Esophagus (tissue), 2 donors: ENCODE measurements around the gene SMAD4. TPM values are rescaled to one million over a fixed set of nuclear protein-coding genes. Genes with fewer than 3 reads are reported as not detected.
"Not testable (repeated sequence)": the region's sequence is repeated elsewhere in the genome, so short reads cannot be mapped to it uniquely, and the experiment has no call there.

ENCODE experiments used
- H3K27ac ChIP-seq, 2 donors: one replicate each; pipeline ENCODE4 v1.5.1; 2013; ENCODE audit warnings: low read depth in 2 of 2, mild to moderate bottlenecking in 2 of 2, inconsistent platforms in 1 of 2, low read length in 1 of 2, moderate library complexity in 1 of 2
- H3K27me3 ChIP-seq, 2 donors: one replicate each; pipeline ENCODE4 v1.6.1; 2013; ENCODE audit warnings: low read length in 2 of 2, control low read depth in 1 of 2, mild to moderate bottlenecking in 1 of 2; ENCODE audit not compliant: insufficient read depth in 2 of 2, control insufficient read depth in 1 of 2
- H3K36me3 ChIP-seq, 2 donors: one replicate each; pipeline ENCODE4 v1.6.1; 2013; ENCODE audit warnings: low read length in 1 of 2; ENCODE audit not compliant: control insufficient read depth in 2 of 2, insufficient read depth in 2 of 2
- H3K4me1 ChIP-seq, 2 donors: one replicate each; pipeline ENCODE4 v1.6.1; 2013; ENCODE audit warnings: low read length in 1 of 2; ENCODE audit not compliant: control insufficient read depth in 2 of 2, insufficient read depth in 2 of 2
- H3K4me3 ChIP-seq, 2 donors: one replicate each; pipeline ENCODE4 v1.5.1; 2013; ENCODE audit warnings: low read length in 2 of 2, mild to moderate bottlenecking in 2 of 2, low read depth in 1 of 2, moderate library complexity in 1 of 2
- H3K9me3 ChIP-seq, 2 donors: one replicate each; pipeline ENCODE4 v1.6.1; 2013; ENCODE audit warnings: mild to moderate bottlenecking in 2 of 2, low read depth in 1 of 2, low read length in 1 of 2, moderate library complexity in 1 of 2; ENCODE audit not compliant: control insufficient read depth in 2 of 2, insufficient read depth in 1 of 2
- WGBS, 2 donors: extraction: QIAGEN DNeasy Blood & Tissue Kit; methylation state at CpG; one replicate each; pipeline ENCODE4 v1.1.7; 2013; 5-methylcytosine and 5-hydroxymethylcytosine counted together
- polyA plus RNA-seq, 2 donors: library from polyadenylated mRNA; stranded (reverse); fragments of 200-250 nt; gene quantifications; one replicate each; pipeline ENCODE4 v1.2.3, GENCODE V29; 2013
- donor health status: healthy with polysubstance abuse.
- donor health status: Bipolar disorder and iron deficiency.

SMAD4 gene
- polyA plus RNA-seq, 2 donors: 6.1 to 16.3 TPM

DNA sequence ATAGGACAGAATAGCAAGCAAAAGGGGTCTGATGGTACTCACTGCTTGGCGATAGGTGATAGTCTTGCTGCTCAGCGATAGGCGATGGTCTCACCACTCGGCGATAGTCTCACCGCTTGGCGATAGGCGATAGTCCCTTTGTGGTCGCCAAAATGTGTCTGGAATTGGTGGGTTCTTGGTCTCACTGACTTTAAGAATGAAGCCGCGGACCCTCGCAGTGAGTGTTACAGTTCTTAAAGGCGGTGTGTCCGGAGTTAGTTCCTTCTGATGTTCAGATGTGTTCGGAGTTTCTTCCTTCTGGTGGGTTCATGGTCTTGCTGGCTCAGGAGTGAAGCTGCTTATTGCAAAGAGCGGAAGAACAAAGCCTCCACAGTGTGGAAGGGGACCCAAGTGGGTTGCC, 90.0 kb downstream of the SMAD4 start:
- 97% methylated on average over 16 of the region's 16 CpGs for WGBS, 2 donors
- not testable (repeated sequence) for H3K36me3 ChIP-seq, H3K9me3 ChIP-seq, H3K4me1 ChIP-seq, H3K4me3 ChIP-seq, H3K27ac ChIP-seq, H3K27me3 ChIP-seq

DNA sequence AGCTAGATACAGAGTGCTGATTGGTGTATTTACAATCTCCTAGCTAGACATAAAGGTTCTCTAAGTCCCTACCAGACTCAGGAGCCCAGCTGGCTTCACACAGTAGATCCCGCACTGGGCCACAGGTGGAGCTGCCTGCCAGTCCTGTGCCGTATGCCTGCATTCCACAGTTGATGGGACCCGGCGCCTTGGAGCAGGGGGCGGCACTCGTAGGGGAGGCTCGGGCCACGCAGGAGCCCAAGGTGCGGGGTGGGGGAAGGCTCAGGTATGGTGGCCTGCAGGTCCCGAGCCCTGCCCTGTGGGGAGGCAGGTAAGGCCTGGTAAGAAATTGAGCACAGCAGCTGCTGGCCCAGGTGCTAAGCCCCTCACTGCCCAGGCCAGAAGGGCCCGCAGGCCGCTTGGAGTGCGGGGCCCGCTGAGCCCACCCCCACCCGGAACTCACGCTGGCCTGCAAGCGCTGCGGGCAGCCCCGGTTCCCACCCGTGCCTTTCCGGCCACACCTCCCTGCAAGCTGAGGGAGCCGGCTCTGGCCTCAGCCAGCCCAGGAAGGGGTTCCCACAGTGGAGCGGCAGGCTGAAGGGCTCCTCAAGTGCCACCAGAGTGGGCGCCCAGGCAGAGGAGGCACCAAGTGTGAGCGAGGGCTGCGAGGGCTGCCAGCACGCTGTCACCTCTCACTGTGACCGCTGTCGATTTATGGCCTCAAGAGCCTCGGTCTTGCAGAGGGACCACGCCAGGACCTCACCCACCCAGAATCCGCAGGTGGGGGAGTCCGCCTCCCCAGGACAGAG, 91.0 kb downstream of the SMAD4 start:
- Histone ChIP-seq H3K36me3 (no peaks in the 10 kb centered on the region), H3K27me3 (no peaks in the 10 kb centered on the region)
- WGBS, 2 donors: 97 to 98% methylated on average over 33 of the region's 33 CpGs

DNA sequence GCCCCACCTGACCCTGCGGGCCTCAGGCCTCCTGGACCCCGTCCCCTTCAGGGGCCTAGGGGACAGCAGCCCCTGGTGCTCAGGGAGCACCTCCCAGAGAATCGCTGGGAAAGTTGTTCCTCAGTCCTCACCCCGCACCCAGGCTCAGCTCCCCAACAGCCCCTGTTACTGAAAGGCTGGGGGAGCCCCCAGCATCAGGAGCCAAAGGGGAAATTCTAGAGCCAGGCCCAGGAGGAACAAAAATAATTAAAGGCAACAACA, 91.5 kb downstream of the SMAD4 start:
- 88 to 93% methylated on average over 4 of the region's 4 CpGs for WGBS, 2 donors
- H3K36me3 ChIP-seq: no peaks in the 10 kb centered on the region
- no peaks in the 10 kb centered on the region for H3K27me3 ChIP-seq
- H3K4me1 ChIP-seq: no peaks in the 10 kb centered on the region
- no peak overlapping the region for H3K4me3 ChIP-seq
- peaks cover 0 to 5% of the 10 kb centered on the region in 2 donors for H3K9me3 ChIP-seq
- no peak overlapping the region for H3K27ac ChIP-seq

More for the DNA sequence above, 91.0 kb downstream of the SMAD4 start:
- Histone ChIP-seq H3K27ac (no peak overlapping the region), H3K4me1 (no peaks in the 10 kb centered on the region), H3K4me3 (no peak overlapping the region), H3K9me3 (peaks cover 0 to 5% of the 10 kb centered on the region in 2 donors)

DNA sequence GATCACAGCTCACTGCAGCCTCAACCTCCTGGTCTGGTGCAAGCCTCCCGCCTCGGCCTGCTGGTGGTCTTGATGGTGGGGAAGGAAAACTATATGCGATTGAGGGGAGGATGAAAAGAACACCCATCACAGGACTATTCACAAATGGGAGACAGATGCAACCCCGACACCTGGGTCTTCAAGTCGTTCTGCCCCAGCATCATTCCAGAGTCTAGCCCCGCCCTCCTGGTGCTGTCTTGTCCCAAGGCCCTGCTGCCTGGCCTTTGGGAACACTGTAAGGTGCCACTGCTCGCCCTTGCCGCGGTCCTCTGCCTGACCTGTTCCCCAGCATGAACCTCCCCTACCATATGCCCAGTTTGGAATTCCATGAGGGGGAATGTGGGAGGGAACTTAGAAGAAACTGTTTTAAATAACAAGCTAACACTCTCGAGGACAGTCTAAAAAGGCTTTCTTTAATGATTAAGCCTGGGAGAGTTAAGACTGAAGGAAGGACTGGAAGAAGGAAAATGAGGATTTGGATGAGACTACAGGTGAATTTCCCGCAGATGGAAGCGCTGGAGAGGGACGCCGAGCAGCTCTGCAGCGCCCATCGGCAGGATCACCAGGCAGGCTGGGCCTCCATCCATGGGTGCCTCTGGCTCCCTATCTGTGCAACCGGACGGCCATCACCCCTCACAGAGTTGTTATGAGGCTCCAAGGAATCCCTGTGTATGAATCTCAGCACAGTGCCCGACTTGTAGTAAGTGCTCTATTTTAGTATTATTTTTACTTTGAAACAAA, 92.4 kb downstream of the SMAD4 start:
- H3K27me3 ChIP-seq: no peaks in the 10 kb centered on the region
- H3K36me3 ChIP-seq: no peaks in the 10 kb centered on the region
- 91 to 93% methylated on average over 19 of the region's 19 CpGs for WGBS, 2 donors
- no peaks in the 10 kb centered on the region for H3K4me1 ChIP-seq
- peaks cover 0 to 5% of the 10 kb centered on the region in 2 donors for H3K9me3 ChIP-seq
- H3K4me3 ChIP-seq: no peak overlapping the region
- H3K27ac ChIP-seq: no peak overlapping the region

DNA sequence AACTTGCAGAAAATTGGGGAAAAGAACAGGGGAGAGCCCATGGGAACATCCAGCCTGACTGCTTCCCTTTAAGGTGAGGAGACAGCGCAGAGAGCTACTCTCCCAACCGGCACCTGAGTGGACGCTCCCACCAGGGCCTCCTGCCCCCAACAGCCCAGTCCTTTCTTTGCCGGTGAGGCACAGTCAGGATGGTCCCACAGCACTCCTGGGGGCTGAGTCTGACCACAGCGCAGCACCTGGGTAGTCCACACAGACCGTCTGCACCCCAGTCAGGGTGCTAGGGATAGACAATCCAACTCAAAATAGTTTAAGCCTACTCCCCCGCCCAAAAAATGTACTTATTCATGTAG, 93.0 kb downstream of the SMAD4 start:
- Histone ChIP-seq H3K4me1 (no peaks in the 10 kb centered on the region), H3K27ac (no peak overlapping the region), H3K27me3 (no peaks in the 10 kb centered on the region), H3K9me3 (peaks cover 0 to 5% of the 10 kb centered on the region in 2 donors), H3K4me3 (no peak overlapping the region), H3K36me3 (no peaks in the 10 kb centered on the region)
- WGBS, 2 donors: 92% methylated on average over 7 of the region's 7 CpGs

DNA sequence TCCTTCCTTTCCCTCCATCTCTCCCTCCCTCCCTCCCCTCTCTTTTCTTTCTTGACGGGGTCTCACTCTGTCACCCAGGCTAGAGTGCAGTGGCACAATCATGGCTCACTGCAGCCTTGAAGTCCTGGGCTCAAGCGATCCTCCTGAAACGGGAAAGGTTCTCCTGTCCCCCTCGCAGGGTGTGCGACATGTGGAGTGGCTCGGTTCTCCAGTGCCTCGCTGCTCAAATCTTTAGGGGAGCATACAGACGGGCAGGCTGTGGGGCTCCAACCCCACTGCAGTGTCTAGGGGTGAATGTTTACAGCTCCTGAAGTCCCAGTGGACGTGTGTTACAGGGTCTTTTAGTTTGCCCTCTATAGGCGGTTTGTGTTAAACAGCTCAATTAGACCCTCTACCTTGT, 93.5 kb downstream of the SMAD4 start:
- 89% methylated on average over 10 of the region's 10 CpGs for whole genome bisulfite sequencing, 2 donors
- H3K4me3 ChIP-seq: no peak overlapping the region
- no peaks in the 10 kb centered on the region for H3K4me1 ChIP-seq
- no peaks in the 10 kb centered on the region for H3K36me3 ChIP-seq
- peaks cover 0 to 5% of the 10 kb centered on the region in 2 donors for H3K9me3 ChIP-seq
- H3K27me3 ChIP-seq: no peaks in the 10 kb centered on the region
- H3K27ac ChIP-seq: no peak overlapping the region

- 77 to 85% methylated on average over 10 of the region's 10 CpGs for WGBS, 2 donors
Measured at GRCh38 chr18:51123936-51124486, 94.0 kb downstream of the SMAD4 start.

DNA sequence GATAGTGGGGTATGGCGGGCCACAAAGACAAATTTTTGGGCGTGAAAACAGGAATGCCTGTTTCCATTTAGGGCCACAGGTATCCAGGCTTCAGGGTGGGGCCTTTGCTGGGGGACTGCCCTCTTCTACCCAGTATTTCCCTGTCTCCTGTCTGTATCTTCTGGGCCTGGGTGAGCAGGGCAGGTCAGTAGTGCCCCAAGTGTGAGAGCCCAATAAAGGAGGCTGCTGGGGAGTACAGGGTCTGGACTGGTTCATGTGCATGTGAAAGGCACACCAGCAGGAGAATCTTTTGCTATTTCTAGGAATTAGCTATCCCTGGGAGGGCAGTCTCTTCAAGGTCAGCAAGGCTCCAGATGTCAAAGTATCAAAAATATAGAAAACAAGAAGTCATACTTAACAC, 96.0 kb downstream of the SMAD4 start:
- Histone ChIP-seq H3K36me3 (no peaks in the 10 kb centered on the region), H3K27ac (no peak overlapping the region), H3K27me3 (no peaks in the 10 kb centered on the region), H3K4me3 (no peak overlapping the region), H3K9me3 (no peaks in the 10 kb centered on the region), H3K4me1 (no peaks in the 10 kb centered on the region)
- WGBS, 2 donors: 91 to 96% methylated on average over 2 of the region's 2 CpGs

More at GRCh38 chr18:51123936-51124486, 94.0 kb downstream of the SMAD4 start:
- Histone ChIP-seq H3K4me1 (no peaks in the 10 kb centered on the region), H3K27ac (no peak overlapping the region), H3K36me3 (no peaks in the 10 kb centered on the region), H3K4me3 (no peak overlapping the region), H3K27me3 (no peaks in the 10 kb centered on the region), H3K9me3 (peaks cover 0 to 5% of the 10 kb centered on the region in 2 donors)

- WGBS, 2 donors: 58 to 70% methylated on average over 3 of the region's 3 CpGs
Measured at GRCh38 chr18:51127664-51128063, 97.7 kb downstream of the SMAD4 start.

More at GRCh38 chr18:51127664-51128063, 97.7 kb downstream of the SMAD4 start:
- no peaks in the 10 kb centered on the region for H3K36me3 ChIP-seq
- no peaks in the 10 kb centered on the region for H3K9me3 ChIP-seq
- no peak overlapping the region for H3K27ac ChIP-seq
- no peak overlapping the region for H3K4me3 ChIP-seq
- no peaks in the 10 kb centered on the region for H3K4me1 ChIP-seq
- H3K27me3 ChIP-seq: no peaks in the 10 kb centered on the region
